Panc1 (cell line): Measurements from ENCODE around the gene NBEAL2.

Source experiments
- CTCF ChIP-seq: fragments of 450-650 bp; IDR thresholded peaks from 2 replicates; pipeline ENCODE4 v1.5.1; 2017; ENCODE audit warnings: mild to moderate bottlenecking
- REST ChIP-seq, 2 experiments: IDR thresholded peaks; 2 replicates each; pipeline ENCODE4 v1.6.1; 2011 to 2012; ENCODE audit warnings: low read depth in 2 of 2, control low read depth in 1 of 2, low read length in 1 of 2, mild to moderate bottlenecking in 1 of 2, moderate library complexity in 1 of 2; ENCODE audit not compliant: insufficient read depth in 1 of 2
- TCF7L2 ChIP-seq: IDR thresholded peaks from 2 replicates; pipeline ENCODE4 v1.6.1; 2011; ENCODE audit warnings: mild to moderate bottlenecking, low read depth, low read length, inconsistent platforms

- no peak for TF ChIP-seq CTCF
- TF ChIP-seq TCF7L2: no peak
- TF ChIP-seq REST (IDR thresholded peaks at IDR 0.05; ENCODE audit: insufficient read depth in 1 of 2, low read depth in 2 of 2, low read length in 1 of 2): no peak
Measured at GRCh38 chr3:47047673-47048072, 68.2 kb downstream of the NBEAL2 start.
